ENCODE data around the gene SPACDR.
"Not testable (repeated sequence)": the region's sequence is repeated elsewhere in the genome, so short reads cannot be mapped to it uniquely, and the experiment has no call there.

The SPACDR gene

DNA sequence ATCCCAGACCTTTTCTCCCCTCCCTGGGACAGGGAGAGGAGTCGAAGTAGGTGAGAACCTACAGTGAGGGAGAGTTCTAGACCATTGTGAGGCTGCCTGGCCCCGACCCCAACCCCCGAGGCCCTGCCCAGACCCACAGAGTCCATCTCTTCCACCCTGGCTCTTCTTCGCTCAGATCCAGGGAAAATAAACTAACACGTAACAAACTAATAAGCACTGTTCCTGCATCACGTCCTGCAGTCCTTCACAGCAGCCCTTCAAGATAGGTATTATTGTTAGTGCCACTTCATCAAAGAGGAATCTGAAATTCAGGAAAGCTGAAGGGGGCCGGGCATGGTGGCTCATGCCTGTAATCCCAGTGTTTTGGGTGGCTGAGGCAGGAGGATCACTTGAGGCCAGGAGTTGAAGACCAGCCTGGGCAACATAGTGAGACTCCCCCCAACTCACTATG is at the start of gene SPACDR:
Gene SPACDR, minus strand, starts transcription at position 51 of the 451 bp plus-strand sequence. CDS start 235 bp downstream, outside the sequence.
- no peak for DNase-seq

DNA sequence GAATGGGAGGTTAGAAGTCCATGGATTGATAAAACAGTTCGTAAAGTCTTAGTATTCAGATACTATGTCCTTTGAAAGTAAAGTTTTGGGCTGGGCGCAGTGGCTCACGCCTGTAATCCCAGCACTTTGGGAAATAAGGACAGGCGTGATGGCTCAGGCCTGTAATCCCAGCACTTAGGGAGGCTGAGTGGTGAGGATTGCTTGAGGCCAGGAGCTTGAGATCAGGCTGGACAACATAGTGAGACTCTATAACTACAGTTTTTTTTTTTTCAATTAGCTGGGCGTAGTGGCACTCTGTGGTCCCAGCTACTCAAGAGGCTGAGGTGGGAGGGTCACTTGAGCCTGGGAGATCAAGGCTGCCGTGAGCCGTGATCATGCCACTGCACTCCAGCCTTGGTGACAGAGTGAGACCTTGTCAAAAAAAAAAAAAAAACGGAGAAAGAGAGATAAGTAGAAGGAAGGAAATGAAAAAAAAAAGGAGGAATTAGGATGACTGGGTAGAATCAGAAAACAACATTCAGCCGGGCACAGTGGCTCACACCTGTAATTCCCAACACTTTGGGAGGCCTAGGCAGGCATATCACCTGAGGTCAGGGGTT is 49.3 kb upstream of the SPACDR start:
- DNase-seq: no peak

DNA sequence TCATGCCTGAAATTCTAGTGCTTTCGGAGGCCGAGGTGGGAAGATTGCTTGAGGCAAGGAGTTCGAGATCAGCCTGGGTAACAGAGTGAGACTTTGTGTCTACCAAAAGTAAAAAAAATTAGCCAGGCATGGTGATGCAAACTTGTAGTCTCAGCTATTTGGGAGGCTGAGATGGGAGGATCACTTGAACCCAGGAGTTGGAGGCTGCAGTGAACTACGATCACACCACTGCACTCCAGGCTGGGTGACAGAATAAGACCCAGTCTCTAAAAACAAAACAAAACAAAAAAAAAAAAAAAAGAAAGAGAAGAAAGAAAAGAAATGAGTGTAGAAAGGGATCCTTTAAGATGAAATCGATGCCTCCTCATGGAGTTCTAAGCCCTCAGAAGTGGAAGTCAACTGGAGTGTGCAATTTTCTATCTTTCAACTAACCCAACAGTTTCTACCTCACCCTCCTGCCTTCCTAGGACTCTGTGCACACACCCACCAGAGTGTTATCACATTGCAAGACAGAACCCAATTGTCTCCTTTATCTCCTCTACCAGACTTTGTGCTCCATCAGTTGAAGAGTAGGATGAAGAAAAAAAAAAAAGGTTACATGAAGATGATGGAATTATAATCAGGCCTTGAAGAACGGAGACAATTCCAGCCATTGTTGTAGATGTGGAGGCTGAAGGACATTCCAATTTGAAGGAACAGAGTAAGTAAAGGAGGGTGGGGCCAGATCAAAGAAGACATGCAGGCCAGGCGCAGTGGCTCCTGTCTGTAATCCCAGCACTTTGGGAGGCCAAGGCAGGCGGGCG is 46.6 kb upstream of the SPACDR start:
- no peak for DNase-seq

- DNase-seq: peak in 1 of 2 experiments; percentile 32
Measured at GRCh38 chr7:100509231-100509630, 45.2 kb upstream of the SPACDR start.

DNA sequence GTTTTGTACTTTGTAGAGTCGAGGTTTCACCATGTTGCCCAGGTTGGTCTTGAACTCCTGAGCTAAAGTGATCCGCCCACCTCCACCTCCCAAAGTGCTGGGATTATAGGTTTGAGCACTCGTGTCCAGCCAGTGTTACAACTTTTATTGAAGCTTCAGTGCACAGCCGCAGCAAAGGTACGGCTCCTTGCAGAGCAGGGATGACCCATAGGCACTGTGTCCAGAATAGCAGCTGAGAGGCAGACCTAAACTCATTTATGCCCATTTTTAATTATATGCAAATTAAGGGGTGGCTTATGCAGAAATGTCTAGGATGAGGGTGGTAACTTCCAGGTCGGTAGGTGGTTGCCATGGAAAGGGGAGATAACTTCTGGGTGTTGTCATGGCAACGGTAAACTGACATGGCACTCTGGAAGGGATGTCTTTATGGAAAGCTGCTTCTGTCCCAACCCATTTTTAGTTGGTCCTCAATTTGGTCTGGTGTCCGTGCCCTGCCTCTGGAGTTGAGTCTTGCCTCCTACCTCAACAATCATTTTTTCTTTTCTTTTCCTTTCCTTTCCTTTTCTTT is 42.4 kb upstream of the SPACDR start:
- no peak for DNase-seq

- DNase-seq: no peak
Measured at GRCh38 chr7:100504887-100505611, 41.0 kb upstream of the SPACDR start.

GRCh38 chr7:100504031-100504430 is 40.0 kb upstream of the SPACDR start:
- DNase-seq: not testable (repeated sequence)

GRCh38 chr7:100500743-100501142 is 36.7 kb upstream of the SPACDR start:
- not testable (repeated sequence) for DNase-seq

DNA sequence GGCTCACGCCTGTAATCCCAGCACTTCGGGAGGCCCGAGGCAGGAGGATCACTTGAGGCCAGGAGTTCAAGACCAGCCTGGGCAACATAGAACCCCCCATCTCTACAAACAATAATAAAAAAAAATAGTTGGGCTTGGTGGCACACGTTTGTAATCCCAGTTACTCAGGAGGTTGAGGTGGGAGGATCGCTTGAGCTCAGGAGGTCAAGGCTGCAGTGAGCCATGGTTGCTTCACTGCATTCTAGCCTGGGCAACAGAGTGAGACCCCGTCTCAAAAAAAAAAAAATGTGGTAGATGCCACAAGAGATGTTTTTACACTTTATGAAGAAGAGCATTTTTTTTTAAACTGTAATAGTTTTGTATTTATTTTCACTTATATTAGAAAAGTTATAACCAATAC is 32.4 kb upstream of the SPACDR start:
- DNase-seq: no peak

DNA sequence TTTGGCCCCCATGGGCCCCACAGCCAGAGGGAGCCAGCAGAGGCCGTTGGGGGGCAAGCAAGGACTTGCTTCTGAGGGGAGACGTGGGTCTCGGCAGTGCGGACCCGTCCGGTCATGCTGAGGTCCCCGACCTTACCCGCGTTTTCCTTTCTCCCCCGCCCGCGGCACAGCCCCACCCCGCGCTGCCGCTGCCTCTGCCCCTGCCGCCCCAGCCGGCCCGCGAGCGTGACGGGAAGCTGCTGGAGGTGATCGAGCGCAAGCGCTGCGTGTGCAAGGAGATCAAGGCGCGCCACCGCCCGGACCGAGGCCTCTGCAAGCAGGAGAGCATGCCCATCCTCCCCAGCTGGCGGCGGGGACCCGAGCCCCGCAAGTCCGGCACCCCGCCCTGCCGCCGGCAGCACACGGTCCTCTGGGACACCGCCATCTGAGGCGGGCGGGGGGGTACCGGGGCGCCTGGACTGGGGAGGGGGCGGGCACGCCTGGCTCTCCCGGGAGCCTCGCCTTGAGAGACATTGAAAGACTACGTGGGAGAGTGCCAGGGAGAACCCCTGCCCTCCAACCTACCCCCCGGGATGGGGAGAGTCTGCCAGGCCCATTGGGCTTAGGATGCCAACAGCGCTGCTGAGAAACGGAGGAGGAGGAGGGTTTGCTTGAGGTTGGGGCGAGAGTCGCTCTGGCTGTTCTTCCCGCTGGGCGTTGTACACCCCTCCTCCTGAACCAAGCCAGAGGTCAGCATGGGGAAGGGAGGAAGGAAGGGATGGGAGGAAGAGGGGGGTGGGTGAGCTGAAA is 29.6 kb upstream of the SPACDR start:
- no peak for DNase-seq

DNA sequence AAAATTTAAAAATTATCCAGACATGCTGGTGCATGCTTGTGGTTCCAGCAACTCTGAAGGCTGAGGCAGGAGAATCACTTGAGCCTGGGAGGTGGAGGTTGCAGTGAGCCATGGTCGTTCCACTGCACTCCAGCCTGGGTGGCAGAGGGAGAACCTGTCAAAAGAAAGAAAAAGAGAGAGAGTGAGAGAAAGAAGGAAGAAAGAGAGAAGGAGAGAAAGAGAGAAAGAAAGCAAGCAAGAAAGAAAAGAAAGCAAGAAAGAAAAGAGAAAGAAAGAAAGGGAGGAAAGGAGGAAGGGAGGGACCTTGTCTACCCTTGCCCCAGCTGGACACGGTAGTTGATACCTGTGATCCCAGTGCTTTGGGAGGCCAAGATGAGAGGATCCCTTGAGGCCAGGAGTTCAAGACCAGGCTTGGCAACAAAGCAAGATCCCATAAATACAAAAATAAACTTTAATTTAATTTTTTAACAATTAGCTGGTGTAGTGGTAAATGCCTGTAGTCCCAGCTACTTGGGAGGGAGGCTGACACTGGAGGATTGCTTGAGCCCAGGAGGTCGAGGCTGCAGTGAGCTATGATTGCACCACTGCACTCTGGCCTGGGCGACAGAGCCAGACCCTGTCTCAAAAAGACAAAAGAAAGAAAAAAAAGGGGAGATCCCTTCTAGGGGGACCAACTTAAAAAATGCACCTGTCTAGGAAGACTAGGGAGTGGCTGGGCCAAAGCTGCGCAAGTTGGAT is 28.8 kb upstream of the SPACDR start:
- no peak for DNase-seq

DNA sequence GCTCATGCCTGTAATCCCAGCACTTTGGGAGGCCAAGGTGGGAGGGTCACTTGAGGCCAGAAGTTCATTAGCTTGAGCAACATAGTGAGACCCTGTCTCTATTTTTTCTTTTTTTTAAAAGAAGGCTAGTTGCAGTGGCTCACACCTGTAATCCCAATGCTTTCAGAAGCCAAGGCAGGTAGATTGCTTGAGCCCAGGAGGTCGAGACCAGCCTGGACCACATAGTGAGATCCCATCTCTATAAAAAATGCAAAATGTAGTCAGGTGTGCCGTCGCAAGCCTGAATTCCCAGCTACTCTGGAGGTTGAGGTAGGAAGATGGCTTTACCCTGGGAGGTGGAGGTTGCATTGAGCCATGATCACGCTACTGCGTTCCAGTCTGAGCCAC is 27.1 kb upstream of the SPACDR start:
- no peak for DNase-seq

- DNase-seq: peak in 1 of 2 experiments; percentile 62
Measured at GRCh38 chr7:100490483-100491191, 26.6 kb upstream of the SPACDR start.

- DNase-seq: peak; percentile 98
Measured at GRCh38 chr7:100489824-100490223, 25.8 kb upstream of the SPACDR start.

DNA sequence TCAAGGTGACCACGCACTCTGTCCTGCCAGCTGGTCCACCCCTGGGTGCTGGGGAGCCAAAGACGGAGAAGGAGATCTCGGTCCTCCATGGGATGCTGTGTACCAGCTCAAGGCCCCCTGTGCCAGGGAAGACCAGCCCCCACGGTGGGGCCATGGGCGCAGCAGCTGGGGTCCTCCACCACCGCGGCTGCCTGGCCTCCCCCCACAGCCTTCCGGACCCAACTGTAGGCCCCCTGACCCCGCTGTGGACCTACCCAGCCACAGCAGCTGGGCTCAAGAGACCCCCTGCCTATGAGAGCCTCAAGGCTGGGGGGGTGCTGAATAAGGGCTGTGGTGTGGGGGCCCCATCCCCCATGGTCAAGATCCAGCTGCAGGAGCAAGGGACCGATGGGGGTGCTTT is 25.1 kb upstream of the SPACDR start:
- no peak for DNase-seq

DNA sequence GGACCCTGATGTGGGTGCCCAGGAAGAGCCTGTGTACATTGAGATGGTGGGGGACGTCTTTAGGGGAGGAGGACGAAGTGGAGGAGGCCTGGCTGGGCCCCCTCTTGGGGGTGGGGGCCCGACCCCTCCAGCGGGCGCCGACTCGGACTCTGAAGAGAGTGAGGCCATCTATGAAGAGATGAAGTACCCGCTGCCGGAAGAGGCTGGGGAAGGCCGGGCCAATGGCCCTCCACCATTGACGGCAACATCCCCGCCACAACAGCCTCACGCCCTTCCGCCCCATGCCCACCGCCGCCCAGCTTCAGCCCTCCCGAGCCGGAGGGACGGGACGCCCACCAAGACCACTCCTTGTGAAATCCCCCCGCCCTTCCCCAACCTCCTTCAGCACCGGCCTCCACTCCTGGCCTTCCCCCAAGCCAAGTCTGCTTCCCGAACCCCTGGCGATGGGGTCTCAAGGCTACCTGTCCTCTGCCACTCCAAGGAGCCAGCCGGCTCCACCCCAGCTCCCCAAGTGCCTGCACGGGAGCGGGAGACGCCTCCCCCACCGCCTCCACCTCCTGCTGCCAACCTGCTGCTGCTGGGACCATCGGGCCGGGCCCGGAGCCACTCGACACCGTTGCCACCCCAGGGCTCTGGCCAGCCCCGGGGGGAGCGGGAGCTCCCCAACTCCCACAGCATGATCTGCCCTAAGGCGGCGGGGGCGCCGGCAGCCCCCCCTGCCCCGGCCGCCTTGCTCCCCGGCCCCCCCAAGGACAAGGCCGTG is 24.5 kb upstream of the SPACDR start:
- DNase-seq: no peak

- DNase-seq: no peak
Measured at GRCh38 chr7:100486753-100487446, 22.8 kb upstream of the SPACDR start.

- no peak for DNase-seq
Measured at GRCh38 chr7:100486111-100486636, 22.1 kb upstream of the SPACDR start.

DNA sequence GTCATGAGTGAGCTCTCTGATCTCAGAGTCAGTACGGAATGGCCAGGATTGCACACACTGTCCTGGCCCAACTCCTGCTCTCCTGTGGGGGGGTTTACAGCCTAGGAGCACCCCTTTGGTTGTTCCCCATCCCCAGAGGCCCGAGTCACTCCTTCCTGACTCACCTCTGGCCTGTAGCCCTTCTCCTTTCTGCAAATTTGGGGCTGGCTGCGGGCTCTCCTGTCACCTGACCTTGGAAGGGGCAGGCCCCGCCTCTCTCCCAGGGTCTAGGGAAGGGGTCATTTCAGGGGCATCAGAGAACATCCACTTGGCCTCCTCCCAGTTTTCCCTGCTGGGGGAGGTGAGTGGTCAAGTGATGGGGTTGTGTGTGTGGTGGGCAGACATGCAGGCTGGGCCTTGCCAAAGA is 21.4 kb upstream of the SPACDR start:
- no peak for DNase-seq

GRCh38 chr7:100484673-100485045 is 20.6 kb upstream of the SPACDR start:
- DNase-seq: no peak
